Astrocyte of the cerebellum (primary cell): ENCODE data around the gene TXNDC2.

Source experiments
- DNase-seq: peaks from one replicate; pipeline ENCODE4 v3.0.0-alpha.2; 2011; ENCODE audit warnings: low read depth
- H3K4me3 ChIP-seq: 2 replicates; pipeline ENCODE4 v1.5.1; 2011; ENCODE audit warnings: mild to moderate bottlenecking, low read depth, low read length, moderate library complexity
- in situ Hi-C: cut with HindIII; loops from 2 replicates; pipeline ENCODE4 v1.10.0; 2017; ENCODE audit warnings: low sequenced_read_pairs
- TF ChIP-seq, protein P1 (sequence below): IDR thresholded peaks from 2 replicates; pipeline ENCODE4 v1.5.1; 2012; ENCODE audit warnings: low read length, low read depth, moderate library complexity, mild to moderate bottlenecking; ENCODE audit errors: missing control alignments

The TXNDC2 gene

DNA sequence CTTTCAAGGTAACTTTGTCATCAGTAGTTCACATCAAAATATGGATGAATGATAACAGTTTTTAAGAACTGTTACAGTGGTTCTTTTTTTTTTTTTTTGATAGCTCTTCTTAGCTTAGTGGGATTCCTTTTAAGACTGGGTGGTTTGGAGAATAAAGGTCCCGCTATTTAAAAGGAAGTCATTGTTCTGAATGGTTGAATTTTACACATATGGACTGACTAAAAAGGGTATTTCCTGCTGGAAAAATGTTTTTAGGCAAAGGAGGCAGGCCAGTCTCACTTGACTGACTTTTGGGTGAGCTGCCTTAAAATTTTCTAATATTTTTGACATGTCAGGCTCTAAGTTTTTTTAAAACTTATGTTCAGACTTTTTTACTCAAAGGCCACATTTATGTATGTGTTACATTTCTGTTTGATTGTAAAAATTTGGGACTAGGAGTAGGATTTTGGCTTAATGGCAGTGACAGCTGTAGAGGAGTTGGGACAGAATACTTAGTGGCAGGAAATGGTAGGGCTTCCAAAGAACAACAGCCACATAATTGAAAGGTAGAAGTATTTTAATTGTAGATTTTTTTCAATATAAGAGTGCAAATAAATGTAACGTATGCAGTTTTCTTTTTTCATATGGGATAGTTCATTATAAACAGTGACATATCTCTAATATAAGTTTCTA lies 41.8 kb downstream of the TXNDC2 start:
- in situ Hi-C loops: no loop called here
- TF ChIP-seq, protein P1, sequence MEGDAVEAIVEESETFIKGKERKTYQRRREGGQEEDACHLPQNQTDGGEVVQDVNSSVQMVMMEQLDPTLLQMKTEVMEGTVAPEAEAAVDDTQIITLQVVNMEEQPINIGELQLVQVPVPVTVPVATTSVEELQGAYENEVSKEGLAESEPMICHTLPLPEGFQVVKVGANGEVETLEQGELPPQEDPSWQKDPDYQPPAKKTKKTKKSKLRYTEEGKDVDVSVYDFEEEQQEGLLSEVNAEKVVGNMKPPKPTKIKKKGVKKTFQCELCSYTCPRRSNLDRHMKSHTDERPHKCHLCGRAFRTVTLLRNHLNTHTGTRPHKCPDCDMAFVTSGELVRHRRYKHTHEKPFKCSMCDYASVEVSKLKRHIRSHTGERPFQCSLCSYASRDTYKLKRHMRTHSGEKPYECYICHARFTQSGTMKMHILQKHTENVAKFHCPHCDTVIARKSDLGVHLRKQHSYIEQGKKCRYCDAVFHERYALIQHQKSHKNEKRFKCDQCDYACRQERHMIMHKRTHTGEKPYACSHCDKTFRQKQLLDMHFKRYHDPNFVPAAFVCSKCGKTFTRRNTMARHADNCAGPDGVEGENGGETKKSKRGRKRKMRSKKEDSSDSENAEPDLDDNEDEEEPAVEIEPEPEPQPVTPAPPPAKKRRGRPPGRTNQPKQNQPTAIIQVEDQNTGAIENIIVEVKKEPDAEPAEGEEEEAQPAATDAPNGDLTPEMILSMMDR: no peak
- H3K4me3 ChIP-seq: no peak overlapping the region
- DNase-seq: no peak

DNA sequence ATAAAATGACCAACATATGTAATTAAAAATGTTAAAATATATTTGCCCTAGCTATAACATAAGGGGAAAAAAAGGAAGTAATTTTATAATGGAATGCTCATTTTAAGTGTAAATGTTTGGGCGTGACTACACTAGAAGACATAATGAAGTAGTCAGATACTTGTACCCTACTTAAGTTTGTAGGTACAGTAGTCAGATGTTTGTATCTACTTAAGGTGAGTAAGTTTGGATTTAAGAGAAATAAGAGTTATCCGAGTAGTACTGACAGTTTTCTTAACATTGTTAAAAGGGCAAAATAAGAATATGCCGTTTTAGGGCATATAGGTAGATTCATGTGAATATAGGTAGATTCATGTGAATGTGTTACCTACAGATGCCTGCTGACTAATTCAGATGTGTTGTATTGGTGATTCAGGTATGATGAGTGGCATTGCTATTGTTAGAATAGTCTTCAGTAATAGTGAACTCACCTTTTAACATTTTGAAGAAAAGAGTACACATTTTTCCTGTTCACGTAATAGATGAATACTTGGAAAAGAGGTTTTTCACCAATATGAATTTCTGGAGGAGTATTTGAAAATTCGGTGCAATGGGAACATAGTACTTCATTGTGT lies 43.0 kb downstream of the TXNDC2 start:
- in situ Hi-C loops: no loop called here
- TF ChIP-seq, protein P1: no peak
- H3K4me3 ChIP-seq: no peak overlapping the region
- no peak for DNase-seq

DNA sequence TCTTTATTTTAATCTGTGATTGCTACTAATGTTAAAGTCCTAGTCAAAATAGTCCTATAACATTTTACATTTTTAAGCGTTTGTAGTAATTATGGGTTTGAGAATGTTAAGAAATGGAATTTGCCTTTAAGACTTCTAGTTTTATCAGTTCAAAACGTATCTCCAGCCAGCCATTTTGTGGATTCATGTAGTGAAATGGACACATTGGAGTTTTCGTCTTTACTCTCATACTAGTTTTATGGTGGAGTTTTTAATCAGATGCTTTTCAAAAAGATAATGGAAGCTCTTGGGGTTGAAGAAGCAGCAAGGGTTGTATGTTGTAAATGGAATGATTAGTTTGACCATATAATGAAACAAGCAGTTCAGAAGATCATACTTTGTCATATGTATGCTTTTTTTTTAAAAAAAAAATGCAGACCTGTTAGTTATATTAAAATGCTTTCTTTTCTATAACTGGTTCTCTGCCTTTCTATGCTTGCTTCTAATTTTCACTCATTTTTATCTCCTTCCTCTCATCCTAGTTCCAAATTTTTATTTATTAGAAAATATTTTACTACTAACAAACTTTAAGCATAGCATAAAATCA lies 44.6 kb downstream of the TXNDC2 start:
- no peak for DNase-seq
- no peak overlapping the region for H3K4me3 ChIP-seq
- in situ Hi-C loops: no loop called here
- TF ChIP-seq, protein P1: no peak

DNA sequence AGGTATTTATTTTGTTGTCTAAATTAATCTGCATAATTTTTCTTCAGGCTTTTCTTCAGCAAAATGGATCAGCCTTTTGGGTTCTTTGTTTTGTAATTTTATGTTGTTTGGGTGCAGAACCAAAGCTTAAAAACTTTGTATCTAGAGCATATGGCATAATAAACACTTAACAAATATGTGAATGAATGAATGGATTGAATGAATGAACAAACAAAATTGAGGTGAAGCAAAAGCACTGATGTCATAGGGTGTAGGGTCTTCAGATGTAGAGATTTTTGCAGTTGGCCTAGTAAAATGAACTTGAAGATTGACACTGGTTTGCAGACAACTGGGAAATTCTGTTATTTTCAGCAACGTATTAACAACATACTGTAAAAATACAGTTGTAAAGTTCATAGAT lies 45.4 kb downstream of the TXNDC2 start:
- no peak overlapping the region for H3K4me3 ChIP-seq
- TF ChIP-seq, protein P1: no peak
- no peak for DNase-seq
- in situ Hi-C loops: no loop called here

DNA sequence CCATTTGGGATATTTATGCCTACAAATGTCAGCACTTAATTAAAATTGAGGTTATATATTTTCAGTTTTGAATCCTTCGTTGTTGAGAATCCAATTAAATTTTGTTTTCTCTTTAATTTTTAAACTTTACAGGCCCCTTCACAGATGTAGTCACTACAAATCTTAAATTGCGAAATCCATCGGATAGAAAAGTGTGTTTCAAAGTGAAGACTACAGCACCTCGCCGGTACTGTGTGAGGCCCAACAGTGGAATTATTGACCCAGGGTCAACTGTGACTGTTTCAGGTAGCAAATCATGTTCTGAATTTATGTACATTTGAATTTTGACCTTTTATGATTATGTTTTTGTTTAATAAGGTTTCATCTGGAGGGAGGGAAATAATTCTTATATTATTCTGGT lies 45.9 kb downstream of the TXNDC2 start:
- DNase-seq: no peak
- TF ChIP-seq, protein P1: no peak
- in situ Hi-C loops: no loop called here
- H3K4me3 ChIP-seq: no peak overlapping the region

DNA sequence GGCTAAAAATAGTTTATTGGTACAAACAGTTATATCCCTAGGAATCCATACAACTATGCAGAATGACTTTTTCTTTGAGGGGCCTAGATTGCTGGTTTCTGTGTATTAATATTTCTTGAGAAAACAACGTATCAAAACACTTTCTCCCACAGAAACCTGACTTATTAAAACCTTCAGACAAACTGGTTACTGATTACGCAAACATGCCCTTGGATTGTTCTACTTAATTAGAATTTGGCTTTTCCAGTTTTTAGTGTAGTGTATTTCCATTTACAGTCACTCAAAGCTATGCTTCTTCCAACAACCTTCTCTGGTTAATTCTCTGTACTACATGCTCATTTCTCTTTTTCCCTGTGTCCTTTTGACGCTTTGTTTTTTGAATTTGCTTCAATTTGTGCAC lies 48.1 kb downstream of the TXNDC2 start:
- no peak for DNase-seq
- H3K4me3 ChIP-seq: no peak overlapping the region
- in situ Hi-C loops: no loop called here
- TF ChIP-seq, protein P1: no peak
